ENCODE results near the gene PLXNC1.

The PLXNC1 gene

GRCh38 chr12:94157181-94157580 lies 8.8 kb downstream of the PLXNC1 start:
- Histone ChIP-seq H3K4me3 (no peak overlapping the region), H3K27ac (no peak overlapping the region)
- no peak for DNase-seq (ENCODE audit: low spot score)
- no peak for TF ChIP-seq CTCF (IDR thresholded peaks at IDR 0.05)

GRCh38 chr12:94157981-94158411 lies 9.6 kb downstream of the PLXNC1 start:
- Histone ChIP-seq H3K27ac (no peak overlapping the region), H3K4me3 (no peak overlapping the region)
- no peak for DNase-seq (ENCODE audit: low spot score)
- no peak for TF ChIP-seq CTCF (IDR thresholded peaks at IDR 0.05)

GRCh38 chr12:94158666-94159065 lies 10.3 kb downstream of the PLXNC1 start:
- no peak overlapping the region for H3K27ac ChIP-seq
- DNase-seq (ENCODE audit: low spot score) = no peak
- TF ChIP-seq CTCF (IDR thresholded peaks at IDR 0.05) = no peak
- no peak overlapping the region for H3K4me3 ChIP-seq

GRCh38 chr12:94162108-94162507 lies 13.7 kb downstream of the PLXNC1 start:
- TF ChIP-seq CTCF (IDR thresholded peaks at IDR 0.05) = no peak
- Histone ChIP-seq H3K4me3 (no peak overlapping the region), H3K27ac (no peak overlapping the region)
- DNase-seq (ENCODE audit: low spot score) = no peak

- Histone ChIP-seq H3K4me3 (no peak overlapping the region), H3K27ac (no peak overlapping the region)
- no peak for TF ChIP-seq CTCF (IDR thresholded peaks at IDR 0.05)
- DNase-seq (ENCODE audit: low spot score) = no peak
Observed at GRCh38 chr12:94163850-94164249, 15.5 kb downstream of the PLXNC1 start.

DNA sequence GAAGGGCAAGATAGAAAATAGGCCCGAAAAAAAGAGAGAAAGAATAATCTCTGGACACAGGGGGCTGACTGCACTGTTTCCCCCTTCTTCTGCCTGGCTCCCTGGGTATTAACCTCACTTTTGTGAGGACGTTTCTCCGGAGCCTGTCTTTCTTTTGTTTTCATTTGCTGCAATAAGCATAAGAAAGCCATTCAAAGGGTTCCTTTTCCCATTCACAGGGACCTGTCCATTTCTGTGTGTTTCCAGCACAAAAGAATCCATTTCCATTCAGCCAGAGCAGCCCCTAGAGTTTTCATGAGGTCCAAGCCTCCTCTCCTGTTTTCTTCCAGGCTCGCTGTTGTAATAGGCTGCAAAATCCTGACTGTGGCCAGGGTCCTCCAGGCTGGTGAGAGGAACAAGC lies 16.8 kb downstream of the PLXNC1 start:
- no peak for TF ChIP-seq CTCF (IDR thresholded peaks at IDR 0.05)
- Histone ChIP-seq H3K27ac (no peak overlapping the region), H3K4me3 (no peak overlapping the region)
- DNase-seq (ENCODE audit: low spot score) = no peak

GRCh38 chr12:94165670-94166364 lies 17.4 kb downstream of the PLXNC1 start:
- H3K4me3 ChIP-seq = no peak overlapping the region
- no peak for DNase-seq (ENCODE audit: low spot score)
- no peak overlapping the region for H3K27ac ChIP-seq
- TF ChIP-seq CTCF (IDR thresholded peaks at IDR 0.05) = no peak
